HL-60 (cell line): ENCODE data around the gene LRRC7.
A peak's percentile ranks its signal among the peaks of the same experiment; 100 is the strongest.

Source experiments
- POLR2AphosphoS5 ChIP-seq: IDR thresholded peaks from 2 replicates; pipeline ENCODE4 v1.6.1; 2012; ENCODE audit warnings: low read depth
- SPI1 ChIP-seq: IDR thresholded peaks from 2 replicates; pipeline ENCODE4 v1.6.1; 2012; ENCODE audit warnings: low read depth, mild to moderate bottlenecking, borderline replicate concordance
- TF ChIP-seq, protein P1 (sequence below): IDR thresholded peaks from one replicate; pipeline ENCODE4 v1.5.1; 2011; ENCODE audit warnings: low read length, control low read depth, inconsistent platforms; ENCODE audit not compliant: insufficient read depth
- TF ChIP-seq, protein P2 (sequence below): IDR thresholded peaks from 2 replicates; pipeline ENCODE4 v1.6.1; 2012; ENCODE audit warnings: low read depth; ENCODE audit not compliant: insufficient replicate concordance

DNA sequence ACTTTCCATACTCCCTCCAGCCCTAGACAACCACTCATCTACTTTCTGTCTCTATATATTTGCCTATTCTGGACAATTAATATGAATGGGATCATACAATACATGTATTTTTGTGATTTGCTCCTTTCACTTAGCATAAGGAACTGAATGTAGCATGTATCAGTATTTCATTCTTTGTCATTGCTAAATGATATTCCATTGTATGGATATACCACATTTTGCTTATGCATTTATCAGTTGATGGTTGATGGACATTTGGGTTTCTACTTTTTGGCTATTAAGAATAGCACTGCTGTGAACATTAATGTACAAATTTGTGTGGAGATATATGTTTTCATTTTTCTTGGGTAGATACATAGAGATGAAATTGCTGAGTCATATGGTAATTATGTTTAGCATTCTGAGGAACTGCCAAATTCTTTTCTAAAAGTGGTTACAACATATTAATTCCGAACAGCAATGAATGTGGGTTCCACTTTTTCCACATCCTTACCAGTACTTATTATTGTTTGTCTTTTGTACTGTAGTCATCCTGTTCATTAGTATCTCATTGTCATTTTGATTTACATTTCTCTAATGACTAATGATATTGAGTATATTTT, 516.7 kb downstream of the LRRC7 start:
- TF ChIP-seq, protein P1, sequence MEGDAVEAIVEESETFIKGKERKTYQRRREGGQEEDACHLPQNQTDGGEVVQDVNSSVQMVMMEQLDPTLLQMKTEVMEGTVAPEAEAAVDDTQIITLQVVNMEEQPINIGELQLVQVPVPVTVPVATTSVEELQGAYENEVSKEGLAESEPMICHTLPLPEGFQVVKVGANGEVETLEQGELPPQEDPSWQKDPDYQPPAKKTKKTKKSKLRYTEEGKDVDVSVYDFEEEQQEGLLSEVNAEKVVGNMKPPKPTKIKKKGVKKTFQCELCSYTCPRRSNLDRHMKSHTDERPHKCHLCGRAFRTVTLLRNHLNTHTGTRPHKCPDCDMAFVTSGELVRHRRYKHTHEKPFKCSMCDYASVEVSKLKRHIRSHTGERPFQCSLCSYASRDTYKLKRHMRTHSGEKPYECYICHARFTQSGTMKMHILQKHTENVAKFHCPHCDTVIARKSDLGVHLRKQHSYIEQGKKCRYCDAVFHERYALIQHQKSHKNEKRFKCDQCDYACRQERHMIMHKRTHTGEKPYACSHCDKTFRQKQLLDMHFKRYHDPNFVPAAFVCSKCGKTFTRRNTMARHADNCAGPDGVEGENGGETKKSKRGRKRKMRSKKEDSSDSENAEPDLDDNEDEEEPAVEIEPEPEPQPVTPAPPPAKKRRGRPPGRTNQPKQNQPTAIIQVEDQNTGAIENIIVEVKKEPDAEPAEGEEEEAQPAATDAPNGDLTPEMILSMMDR: no peak
- TF ChIP-seq, protein P2, sequence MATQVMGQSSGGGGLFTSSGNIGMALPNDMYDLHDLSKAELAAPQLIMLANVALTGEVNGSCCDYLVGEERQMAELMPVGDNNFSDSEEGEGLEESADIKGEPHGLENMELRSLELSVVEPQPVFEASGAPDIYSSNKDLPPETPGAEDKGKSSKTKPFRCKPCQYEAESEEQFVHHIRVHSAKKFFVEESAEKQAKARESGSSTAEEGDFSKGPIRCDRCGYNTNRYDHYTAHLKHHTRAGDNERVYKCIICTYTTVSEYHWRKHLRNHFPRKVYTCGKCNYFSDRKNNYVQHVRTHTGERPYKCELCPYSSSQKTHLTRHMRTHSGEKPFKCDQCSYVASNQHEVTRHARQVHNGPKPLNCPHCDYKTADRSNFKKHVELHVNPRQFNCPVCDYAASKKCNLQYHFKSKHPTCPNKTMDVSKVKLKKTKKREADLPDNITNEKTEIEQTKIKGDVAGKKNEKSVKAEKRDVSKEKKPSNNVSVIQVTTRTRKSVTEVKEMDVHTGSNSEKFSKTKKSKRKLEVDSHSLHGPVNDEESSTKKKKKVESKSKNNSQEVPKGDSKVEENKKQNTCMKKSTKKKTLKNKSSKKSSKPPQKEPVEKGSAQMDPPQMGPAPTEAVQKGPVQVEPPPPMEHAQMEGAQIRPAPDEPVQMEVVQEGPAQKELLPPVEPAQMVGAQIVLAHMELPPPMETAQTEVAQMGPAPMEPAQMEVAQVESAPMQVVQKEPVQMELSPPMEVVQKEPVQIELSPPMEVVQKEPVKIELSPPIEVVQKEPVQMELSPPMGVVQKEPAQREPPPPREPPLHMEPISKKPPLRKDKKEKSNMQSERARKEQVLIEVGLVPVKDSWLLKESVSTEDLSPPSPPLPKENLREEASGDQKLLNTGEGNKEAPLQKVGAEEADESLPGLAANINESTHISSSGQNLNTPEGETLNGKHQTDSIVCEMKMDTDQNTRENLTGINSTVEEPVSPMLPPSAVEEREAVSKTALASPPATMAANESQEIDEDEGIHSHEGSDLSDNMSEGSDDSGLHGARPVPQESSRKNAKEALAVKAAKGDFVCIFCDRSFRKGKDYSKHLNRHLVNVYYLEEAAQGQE: no peak
- no peak for TF ChIP-seq POLR2AphosphoS5
- peak; percentile 14; the same call in 1 of the 2 replicates for TF ChIP-seq SPI1
